Endothelial cell of umbilical vein (primary cell): ENCODE data around the gene SEMA5A.

Experiments
- CTCF ChIP-seq, 2 donors: IDR thresholded peaks; 1 replicate in 1 of 2; 2 replicates in 1 of 2; pipeline ENCODE4 v1.5.1; 2011; ENCODE audit warnings: low read length in 2 of 2, mild to moderate bottlenecking in 2 of 2, moderate library complexity in 2 of 2, control low read depth in 1 of 2, inconsistent platforms in 1 of 2, low read depth in 1 of 2; ENCODE audit not compliant: insufficient read depth in 1 of 2; ENCODE audit errors: extremely low read depth in 1 of 2
- EZH2 ChIP-seq: IDR thresholded peaks from 2 replicates; pipeline ENCODE4 v1.6.1; 2012; ENCODE audit warnings: borderline replicate concordance, low read depth, mild to moderate bottlenecking, moderate library complexity, low read length, inconsistent platforms; ENCODE audit not compliant: severe bottlenecking
- GATA2 ChIP-seq: IDR thresholded peaks from 2 replicates; pipeline ENCODE4 v1.7.0; 2011; ENCODE audit warnings: low read depth, mild to moderate bottlenecking, moderate library complexity, mixed read lengths, low read length; ENCODE audit not compliant: insufficient read length, insufficient read depth
- POLR2A ChIP-seq: IDR thresholded peaks from 2 replicates; pipeline ENCODE4 v1.6.1; 2012; ENCODE audit warnings: low read depth, mild to moderate bottlenecking, control low read depth, low read length
- POLR2AphosphoS5 ChIP-seq: IDR thresholded peaks from 2 replicates; pipeline ENCODE4 v1.6.1; 2012; ENCODE audit warnings: low read depth, mild to moderate bottlenecking, control low read depth, low read length, moderate library complexity; ENCODE audit not compliant: insufficient read depth

GRCh38 chr5:9533096-9533495 is 12.8 kb downstream of the SEMA5A start:
- TF ChIP-seq POLR2AphosphoS5 (no peak), CTCF (IDR thresholded peaks at IDR 0.05; ENCODE audit: extremely low read depth in 1 of 2, insufficient read depth in 1 of 2, low read depth in 1 of 2, low read length in 2 of 2) (no peak), GATA2 (no peak), POLR2A (no peak), EZH2 (no peak)
